ENCODE data around the gene IQSEC1.

- TF ChIP-seq EZH2 (IDR thresholded peaks at IDR 0.05; ENCODE audit: borderline replicate concordance, control insufficient read depth, low read depth, low read length) (no peak), CTCF (IDR thresholded peaks at IDR 0.05 in 2 of 3, conservative IDR thresholded peaks at IDR 0.05 in 1 of 3; ENCODE audit: control insufficient read depth in 2 of 3, extremely low read depth in 1 of 3, insufficient read depth in 1 of 3, low read depth in 3 of 3, low read length in 3 of 3) (no peak), REST (IDR thresholded peaks at IDR 0.05; ENCODE audit: low read depth, low read length) (no peak), ATF2 (IDR thresholded peaks at IDR 0.05; ENCODE audit: low read length) (no peak), SREBF1 (IDR thresholded peaks at IDR 0.05; ENCODE audit: low read length) (no peak), YY1 (IDR thresholded peaks at IDR 0.05; ENCODE audit: low read depth, low read length) (no peak), POLR2AphosphoS5 (IDR thresholded peaks at IDR 0.05; ENCODE audit: low read length) (no peak), ZNF217 (IDR thresholded peaks at IDR 0.05) (no peak), NFXL1 (IDR thresholded peaks at IDR 0.05; ENCODE audit: borderline replicate concordance) (no peak)
These were observed 74.6 kb downstream of the IQSEC1 start for GRCh38 chr3:12998648-12999047.

All from GM12878 (cell line).